OCI-LY3 (cell line): Measurements from ENCODE around the gene WTIP.

Experiments used
- H2AFZ ChIP-seq: fragments of 200-600, 300-600 bp; shearing (Covaris generic); 2 replicates; pipeline ENCODE4 v1.6.0; 2014; ENCODE audit warnings: antibody characterized with exemption, low read depth, low read length
- H3K27ac ChIP-seq: fragments of 200-600, 300-600 bp; sonication (generic); 2 replicates; pipeline ENCODE4 v1.5.1; 2014; ENCODE audit warnings: mild to moderate bottlenecking, low read length, moderate library complexity, mixed read lengths
- H3K27me3 ChIP-seq: fragments of 200-600, 300-600 bp; sonication (generic); 2 replicates; pipeline ENCODE4 v1.6.1; 2014; ENCODE audit warnings: low read depth, low read length, mixed read lengths
- H3K36me3 ChIP-seq: fragments of 200-600, 300-600 bp; sonication (generic); replicated peaks from 2 replicates; pipeline ENCODE3; 2014; ENCODE audit warnings: low read depth, low read length, mixed read lengths
- H3K4me1 ChIP-seq: fragments of 300-600, 200-600 bp; sonication (generic); 2 replicates; pipeline ENCODE4 v1.6.1; 2014; ENCODE audit warnings: low read length, mixed read lengths
- H3K4me2 ChIP-seq: fragments of 200-600, 300-600 bp; sonication (generic); 2 replicates; pipeline ENCODE4 v1.6.1; 2014; ENCODE audit warnings: low read length, mixed read lengths
- H3K4me3 ChIP-seq: fragments of 300-600, 200-600 bp; sonication (generic); 2 replicates; pipeline ENCODE4 v1.5.1; 2014; ENCODE audit warnings: antibody characterized with exemption, mild to moderate bottlenecking, low read length, moderate library complexity
- H3K79me2 ChIP-seq: fragments of 300-600, 200-600 bp; shearing (Covaris generic); 2 replicates; pipeline ENCODE4 v1.6.1; 2014; ENCODE audit warnings: mild to moderate bottlenecking, low read length, mixed read lengths
- H3K9ac ChIP-seq: fragments of 300-600, 200-600 bp; shearing (Covaris generic); 2 replicates; pipeline ENCODE4 v1.6.0; 2014; ENCODE audit warnings: mild to moderate bottlenecking, low read length, moderate library complexity
- H3K9me3 ChIP-seq: fragments of 200-600, 300-600 bp; shearing (Covaris generic); 2 replicates; pipeline ENCODE4 v1.6.1; 2014; ENCODE audit warnings: low read length, mixed read lengths; ENCODE audit not compliant: insufficient read depth
- H4K20me1 ChIP-seq: fragments of 200-600, 300-600 bp; sonication (generic); 2 replicates; pipeline ENCODE4 v1.6.1; 2016; ENCODE audit warnings: low read length, mixed read lengths; ENCODE audit not compliant: insufficient read depth
- CTCF ChIP-seq: fragments of 200-600, 300-600 bp; sonication (generic); IDR thresholded peaks from 2 replicates; pipeline ENCODE4 v1.5.1; 2014; ENCODE audit warnings: antibody characterized with exemption, low read length, low read depth
- EZH2phosphoT487 ChIP-seq: fragments of 200-600 bp; shearing (Covaris generic); IDR thresholded peaks from 2 replicates; pipeline ENCODE4 v1.6.1; 2018; ENCODE audit warnings: antibody characterized with exemption, mixed run types, low read depth

The WTIP gene

GRCh38 chr19:34493038-34493648 lies 11.6 kb downstream of the WTIP start:
- H4K20me1 ChIP-seq = no peaks in the 10 kb centered on the region
- H3K9ac ChIP-seq = no peak overlapping the region
- no peak overlapping the region for H2AFZ ChIP-seq
- no peak overlapping the region for H3K4me3 ChIP-seq
- H3K4me2 ChIP-seq = no peak overlapping the region
- H3K9me3 ChIP-seq = no peaks in the 10 kb centered on the region
- no peak overlapping the region for H3K27ac ChIP-seq
- no peaks in the 10 kb centered on the region for H3K4me1 ChIP-seq
- no peaks in the 10 kb centered on the region for H3K79me2 ChIP-seq
- no peaks in the 10 kb centered on the region for H3K36me3 ChIP-seq
- H3K27me3 ChIP-seq = no peaks in the 10 kb centered on the region
- TF ChIP-seq CTCF (no peak), EZH2phosphoT487 (no peak)

- Histone ChIP-seq H3K4me1 (no peaks in the 10 kb centered on the region), H3K36me3 (no peaks in the 10 kb centered on the region), H3K27ac (no peak overlapping the region), H4K20me1 (no peaks in the 10 kb centered on the region), H3K27me3 (no peaks in the 10 kb centered on the region), H3K9me3 (no peaks in the 10 kb centered on the region), H2AFZ (no peak overlapping the region), H3K9ac (no peak overlapping the region), H3K4me2 (no peak overlapping the region), H3K4me3 (no peak overlapping the region), H3K79me2 (no peaks in the 10 kb centered on the region)
- TF ChIP-seq CTCF = no peak
- TF ChIP-seq EZH2phosphoT487 = no peak
These were observed 12.1 kb downstream of the WTIP start for GRCh38 chr19:34493649-34494044.

- H3K27ac ChIP-seq = no peak overlapping the region
- no peak overlapping the region for H2AFZ ChIP-seq
- H3K4me3 ChIP-seq = no peak overlapping the region
- no peak overlapping the region for H3K9ac ChIP-seq
- no peaks in the 10 kb centered on the region for H4K20me1 ChIP-seq
- no peaks in the 10 kb centered on the region for H3K36me3 ChIP-seq
- H3K27me3 ChIP-seq = no peaks in the 10 kb centered on the region
- H3K4me1 ChIP-seq = no peaks in the 10 kb centered on the region
- no peaks in the 10 kb centered on the region for H3K79me2 ChIP-seq
- H3K4me2 ChIP-seq = no peak overlapping the region
- no peaks in the 10 kb centered on the region for H3K9me3 ChIP-seq
- TF ChIP-seq CTCF = no peak
- no peak for TF ChIP-seq EZH2phosphoT487
These were observed 13.0 kb downstream of the WTIP start for GRCh38 chr19:34494601-34495000.

- Histone ChIP-seq H3K36me3 (no peaks in the 10 kb centered on the region), H3K9me3 (no peaks in the 10 kb centered on the region), H3K4me3 (no peak overlapping the region), H3K27me3 (no peaks in the 10 kb centered on the region), H3K9ac (no peak overlapping the region), H2AFZ (no peak overlapping the region), H4K20me1 (no peaks in the 10 kb centered on the region), H3K4me2 (no peak overlapping the region), H3K4me1 (no peaks in the 10 kb centered on the region), H3K79me2 (no peaks in the 10 kb centered on the region), H3K27ac (no peak overlapping the region)
- TF ChIP-seq CTCF = no peak
- TF ChIP-seq EZH2phosphoT487 = no peak
These were observed 13.9 kb downstream of the WTIP start for GRCh38 chr19:34495416-34495815.
